GM12801 (cell line): ENCODE measurements around the gene CEP164.

Source experiments
- CTCF ChIP-seq: IDR thresholded peaks from one replicate; pipeline ENCODE4 v1.5.1; 2011; ENCODE audit warnings: control low read depth; ENCODE audit not compliant: insufficient read length; ENCODE audit errors: extremely low read depth

CEP164 gene

GRCh38 chr11:117286588-117286987 is 41.1 kb upstream of the CEP164 start:
- no peak for TF ChIP-seq CTCF

GRCh38 chr11:117287668-117288067 is 40.0 kb upstream of the CEP164 start:
- TF ChIP-seq CTCF, result no peak

- no peak for TF ChIP-seq CTCF
Measured at GRCh38 chr11:117289795-117290194, 37.9 kb upstream of the CEP164 start.

DNA sequence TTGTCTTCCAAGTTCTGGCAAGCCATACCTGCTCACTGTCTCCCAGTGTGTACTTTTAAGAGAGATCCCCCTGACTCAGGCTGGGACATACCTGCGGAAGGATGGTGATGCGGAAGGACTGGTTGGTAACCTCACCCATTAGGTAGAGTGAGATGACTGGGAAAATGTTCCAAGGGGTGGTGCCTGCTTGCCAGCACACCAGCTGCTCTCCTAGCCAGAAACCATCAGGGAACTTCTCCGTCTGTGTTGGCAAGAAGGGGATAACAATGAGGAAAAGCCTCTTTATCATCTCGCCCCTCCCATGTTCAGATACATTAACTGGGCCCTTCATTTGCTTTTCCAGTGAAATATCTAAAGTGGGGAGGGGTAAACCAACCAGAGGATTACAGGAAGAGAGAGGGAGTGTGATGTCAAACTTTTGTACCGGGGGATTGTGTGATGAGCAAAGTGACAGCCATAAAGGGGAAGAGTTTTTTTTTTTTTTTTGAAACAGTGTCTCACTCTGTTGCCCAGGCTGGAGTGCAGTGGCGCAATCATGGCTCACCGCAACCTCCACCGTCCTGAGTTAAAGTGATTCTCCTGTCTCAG is 36.8 kb upstream of the CEP164 start, which contains the start of gene BACE1-AS:
BACE1-AS (plus strand) TSS at position 538 of the 588 bp plus-strand sequence.
- no peak for TF ChIP-seq CTCF

- TF ChIP-seq CTCF, result no peak
Measured at GRCh38 chr11:117292616-117293015, 35.0 kb upstream of the CEP164 start.

DNA sequence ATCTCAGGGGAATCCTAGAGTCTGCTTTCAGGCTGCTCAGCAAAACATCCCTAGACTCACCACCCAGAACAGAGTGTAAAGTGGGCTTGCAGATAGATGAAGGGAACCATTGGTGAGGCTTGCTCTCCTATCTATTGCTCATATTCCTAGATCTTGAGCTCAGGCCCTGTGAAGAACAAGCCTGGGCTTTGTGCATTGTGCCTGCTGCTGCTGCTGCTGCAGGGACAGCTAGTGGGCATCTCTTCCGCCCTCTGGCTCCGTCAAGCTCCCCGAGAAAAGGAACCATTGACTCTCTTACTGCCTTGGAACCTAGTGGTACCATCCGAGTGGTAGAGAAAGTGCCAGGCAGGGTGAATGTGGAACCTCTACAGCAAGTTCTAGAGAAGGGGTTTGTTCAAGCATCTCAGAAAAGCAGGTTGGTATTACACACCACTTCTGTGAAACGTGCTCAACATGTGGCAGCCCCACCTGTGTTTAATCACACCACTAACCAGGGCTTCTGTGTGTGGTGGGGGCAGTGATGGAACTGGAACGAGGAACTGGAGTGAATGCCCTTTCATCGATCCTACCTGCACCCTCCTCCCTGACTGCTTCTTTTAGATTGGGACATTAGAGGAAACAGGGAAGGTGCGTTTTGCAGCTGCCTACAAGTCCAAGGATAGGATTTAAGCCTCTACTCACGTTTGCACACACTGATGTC is 32.1 kb upstream of the CEP164 start:
- no peak for TF ChIP-seq CTCF

- TF ChIP-seq CTCF, result no peak
Measured at GRCh38 chr11:117296881-117297280, 30.8 kb upstream of the CEP164 start.
